NCI-H1694 (cell line): Measurements from ENCODE around the gene GIGYF2.
"Not testable (repeated sequence)": the region's sequence is repeated elsewhere in the genome, so short reads cannot be mapped to it uniquely, and the experiment has no call there.

Experiments used
- DNase-seq: peaks from one replicate; lab custom pipeline; 2025; lab: John Stamatoyannopoulos, UW

Gene GIGYF2

GRCh38 chr2:232892221-232892620, 195.1 kb downstream of the GIGYF2 start:
- DNase-seq, result no peak

GRCh38 chr2:232892843-232893242, 195.7 kb downstream of the GIGYF2 start:
- no peak for DNase-seq

- DNase-seq, result no peak
These were observed 196.7 kb downstream of the GIGYF2 start for GRCh38 chr2:232893834-232894233.

- DNase-seq, result no peak
These were observed 197.1 kb downstream of the GIGYF2 start for GRCh38 chr2:232894251-232894650.

GRCh38 chr2:232894746-232895145, 197.6 kb downstream of the GIGYF2 start:
- no peak for DNase-seq

GRCh38 chr2:232896111-232896510, 199.0 kb downstream of the GIGYF2 start:
- DNase-seq, result no peak

- no peak for DNase-seq
These were observed 199.8 kb downstream of the GIGYF2 start for GRCh38 chr2:232896720-232897597.

- DNase-seq, result no peak
These were observed 200.7 kb downstream of the GIGYF2 start for GRCh38 chr2:232897598-232898408.

GRCh38 chr2:232898592-232899543, 201.7 kb downstream of the GIGYF2 start:
- DNase-seq, result no peak

GRCh38 chr2:232900811-232901735, 203.9 kb downstream of the GIGYF2 start:
- no peak for DNase-seq

GRCh38 chr2:232901736-232902578, 204.8 kb downstream of the GIGYF2 start:
- DNase-seq, result no peak

- no peak for DNase-seq
These were observed 206.9 kb downstream of the GIGYF2 start for GRCh38 chr2:232903989-232904388.

GRCh38 chr2:232906867-232907717, 210.0 kb downstream of the GIGYF2 start:
- not testable (repeated sequence) for DNase-seq

GRCh38 chr2:232907718-232908085, 210.6 kb downstream of the GIGYF2 start:
- DNase-seq, result not testable (repeated sequence)

GRCh38 chr2:232908695-232909094, 211.6 kb downstream of the GIGYF2 start:
- DNase-seq, result no peak
